DOHH2 (cell line): Measurements from ENCODE around the gene PTPN14.

Experiments used
- H3F3A ChIP-seq: fragments of 200-600 bp; sonication (generic), shearing (Covaris generic); 2 replicates; pipeline ENCODE4 v1.6.0; 2016; ENCODE audit warnings: antibody characterized with exemption, mild to moderate bottlenecking; ENCODE audit not compliant: control insufficient read depth, insufficient read depth
- H3K27ac ChIP-seq: fragments of 200-600 bp; sonication (generic); 2 replicates; pipeline ENCODE4 v1.5.1; 2014; ENCODE audit warnings: low read depth, mild to moderate bottlenecking, low read length, moderate library complexity
- H3K27me3 ChIP-seq: fragments of 200-600 bp; sonication (generic); 2 replicates; pipeline ENCODE4 v1.6.1; 2014; ENCODE audit warnings: mild to moderate bottlenecking, low read length, mixed read lengths; ENCODE audit not compliant: control insufficient read depth
- H3K36me3 ChIP-seq: fragments of 200-600 bp; sonication (generic); 2 replicates; pipeline ENCODE4 v1.6.1; 2014; ENCODE audit warnings: mild to moderate bottlenecking, low read length, moderate library complexity, mixed read lengths; ENCODE audit not compliant: control insufficient read depth
- H3K4me1 ChIP-seq: fragments of 200-600 bp; sonication (generic); 2 replicates; pipeline ENCODE4 v1.6.1; 2014; ENCODE audit warnings: mild to moderate bottlenecking, low read length, mixed read lengths; ENCODE audit not compliant: control insufficient read depth
- H3K4me2 ChIP-seq: fragments of 200-600 bp; sonication (generic); 2 replicates; pipeline ENCODE4 v1.6.0; 2014; ENCODE audit warnings: mild to moderate bottlenecking, low read length, moderate library complexity
- H3K4me3 ChIP-seq: fragments of 200-600 bp; sonication (generic); 2 replicates; pipeline ENCODE4 v1.5.1; 2014; ENCODE audit warnings: mild to moderate bottlenecking, low read length, mixed read lengths
- H3K79me2 ChIP-seq: fragments of 200-600 bp; sonication (generic); 2 replicates; pipeline ENCODE4 v1.6.1; 2014; ENCODE audit warnings: mild to moderate bottlenecking, low read length, mixed read lengths; ENCODE audit not compliant: control insufficient read depth
- H3K9me2 ChIP-seq: fragments of 200-600 bp; sonication (generic); replicated peaks from 2 replicates; pipeline ENCODE4 v1.6.1; 2014; ENCODE audit warnings: mild to moderate bottlenecking, low read length, mixed read lengths; ENCODE audit not compliant: control insufficient read depth
- H3K9me3 ChIP-seq: fragments of 200-600 bp; sonication (generic); 2 replicates; pipeline ENCODE4 v1.6.1; 2014; ENCODE audit warnings: antibody characterized with exemption, low read length, mixed read lengths; ENCODE audit not compliant: control insufficient read depth, insufficient read depth
- H4K20me1 ChIP-seq: fragments of 200-600 bp; sonication (generic); 2 replicates; pipeline ENCODE4 v1.6.0; 2014; ENCODE audit warnings: low read depth, mild to moderate bottlenecking, antibody characterized with exemption, low read length, moderate library complexity; ENCODE audit not compliant: control insufficient read depth, insufficient read depth
- CTCF ChIP-seq: fragments of 200-600 bp; sonication (generic); IDR thresholded peaks from one replicate; pipeline ENCODE4 v1.5.1; 2014; ENCODE audit warnings: antibody characterized with exemption, mild to moderate bottlenecking, low read depth, low read length; ENCODE audit not compliant: poor library complexity, severe bottlenecking
- EZH2phosphoT487 ChIP-seq: fragments of 200-600 bp; sonication (generic); IDR thresholded peaks from 2 replicates; pipeline ENCODE4 v1.6.1; 2017; ENCODE audit warnings: borderline replicate concordance, mild to moderate bottlenecking, antibody characterized with exemption, low read length, moderate library complexity, mixed read lengths

PTPN14 gene

GRCh38 chr1:214331180-214331579, 220.2 kb downstream of the PTPN14 start:
- H3K27me3 ChIP-seq = no peaks in the 10 kb centered on the region
- H3K9me2 ChIP-seq = no peaks in the 10 kb centered on the region
- no peaks in the 10 kb centered on the region for H3K9me3 ChIP-seq
- TF ChIP-seq CTCF (no peak), EZH2phosphoT487 (no peak)
- H4K20me1 ChIP-seq = no peaks in the 10 kb centered on the region
- H3K4me1 ChIP-seq = no peaks in the 10 kb centered on the region
- no peak overlapping the region for H3K27ac ChIP-seq
- H3K4me2 ChIP-seq = no peak overlapping the region
- H3K4me3 ChIP-seq = no peak overlapping the region
- no peaks in the 10 kb centered on the region for H3F3A ChIP-seq
- H3K79me2 ChIP-seq = no peaks in the 10 kb centered on the region
- peaks cover 3% of the 10 kb centered on the region; the same call in 1 of the 2 replicates for H3K36me3 ChIP-seq

GRCh38 chr1:214330715-214331114, 220.7 kb downstream of the PTPN14 start:
- no peaks in the 10 kb centered on the region for H3K27me3 ChIP-seq
- TF ChIP-seq CTCF (no peak), EZH2phosphoT487 (no peak)
- H3K27ac ChIP-seq = no peak overlapping the region
- H4K20me1 ChIP-seq = no peaks in the 10 kb centered on the region
- H3K4me2 ChIP-seq = no peak overlapping the region
- H3F3A ChIP-seq = no peaks in the 10 kb centered on the region
- no peaks in the 10 kb centered on the region for H3K9me3 ChIP-seq
- no peak overlapping the region for H3K4me3 ChIP-seq
- no peaks in the 10 kb centered on the region for H3K9me2 ChIP-seq
- no peaks in the 10 kb centered on the region for H3K79me2 ChIP-seq
- no peaks in the 10 kb centered on the region for H3K4me1 ChIP-seq
- peaks cover 3% of the 10 kb centered on the region; the same call in 1 of the 2 replicates for H3K36me3 ChIP-seq

GRCh38 chr1:214330222-214330621, 221.2 kb downstream of the PTPN14 start:
- no peaks in the 10 kb centered on the region for H3K79me2 ChIP-seq
- peaks cover 3% of the 10 kb centered on the region; the same call in 1 of the 2 replicates for H3K36me3 ChIP-seq
- H4K20me1 ChIP-seq = no peaks in the 10 kb centered on the region
- no peak overlapping the region for H3K27ac ChIP-seq
- no peaks in the 10 kb centered on the region for H3K9me2 ChIP-seq
- H3K4me2 ChIP-seq = no peak overlapping the region
- H3K4me1 ChIP-seq = no peaks in the 10 kb centered on the region
- H3F3A ChIP-seq = no peaks in the 10 kb centered on the region
- H3K4me3 ChIP-seq = no peak overlapping the region
- no peaks in the 10 kb centered on the region for H3K27me3 ChIP-seq
- TF ChIP-seq EZH2phosphoT487 (no peak), CTCF (no peak)
- H3K9me3 ChIP-seq = no peaks in the 10 kb centered on the region
